Renal cortex interstitium (tissue), 15 donors: ENCODE measurements around the gene FUT3. TPM values are rescaled to one million over a fixed set of nuclear protein-coding genes. Genes with fewer than 3 reads are reported as not detected.

Source experiments
- DNase-seq, 11 donors: peaks; one replicate each; pipeline ENCODE4 v3.0.0-alpha.2; 2013; ENCODE audit warnings: low read depth in 9 of 11, low spot score in 4 of 11; ENCODE audit errors: extremely low read depth in 1 of 11
- long read RNA-seq, 16 experiments: transcript quantifications; one replicate each; lab custom pipeline, GENCODE V29; 2026
- polyA plus RNA-seq, 3 donors: library from polyadenylated mRNA; unstranded; fragments of 120-200 nt; gene quantifications; one replicate each; pipeline ENCODE4 v1.2.1, GENCODE V29; 2013; ENCODE audit not compliant: insufficient read length in 3 of 3

FUT3 gene
- 1 to 10 TPM in 1 of 3 donors, under 1 TPM in 2; 0.40 to 1.9 (median 0.89) TPM for polyA plus RNA-seq
- long read RNA-seq, donor 1: 0 reads
- long read RNA-seq, donor 2: 0 reads
- long read RNA-seq, donor 3, partial matches to known transcripts: 0 of 1 reads
- long read RNA-seq, donor 3, other reads (novel, unspliced or antisense): 0 of 1 reads
- long read RNA-seq, donor 4: 0 reads
- long read RNA-seq, donor 5: 0 reads
- long read RNA-seq, donor 6: 0 reads
- long read RNA-seq, donor 7: 0 reads
- long read RNA-seq, donor 8: 0 reads
- long read RNA-seq, donor 9: 0 reads
- long read RNA-seq, donor 10: 0 reads
- long read RNA-seq, donor 11: 0 reads
- long read RNA-seq, donor 12: 0 reads
- long read RNA-seq, donor 13: 0 reads
- long read RNA-seq, donor 14: 0 reads
- long read RNA-seq, donor 15: 0 reads
- long read RNA-seq, donor 16: 0 reads

DNA sequence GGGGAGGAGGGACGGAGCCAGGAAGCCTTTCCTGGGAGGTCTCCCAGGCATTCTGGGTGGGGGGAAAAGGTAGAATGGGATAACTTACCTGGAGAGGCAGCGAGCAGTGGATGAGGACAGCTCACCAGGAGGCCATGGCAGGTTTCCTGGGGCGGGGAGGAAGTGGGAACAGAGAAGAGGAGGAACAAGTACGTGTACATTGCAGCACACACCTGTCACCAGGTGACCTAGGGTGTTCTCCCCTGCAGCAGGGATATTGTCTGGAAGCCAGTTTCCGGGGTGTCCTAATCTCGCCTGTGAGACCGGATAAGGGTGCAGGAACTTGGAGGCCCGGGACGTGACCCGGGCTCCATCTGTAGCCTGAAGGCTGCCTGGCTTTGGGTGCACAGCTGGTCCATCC lies at the start of gene FUT3:
Gene FUT3, minus strand, starts transcription at position 148 of the 400 bp plus-strand sequence.
- DNase-seq: no peak

DNA sequence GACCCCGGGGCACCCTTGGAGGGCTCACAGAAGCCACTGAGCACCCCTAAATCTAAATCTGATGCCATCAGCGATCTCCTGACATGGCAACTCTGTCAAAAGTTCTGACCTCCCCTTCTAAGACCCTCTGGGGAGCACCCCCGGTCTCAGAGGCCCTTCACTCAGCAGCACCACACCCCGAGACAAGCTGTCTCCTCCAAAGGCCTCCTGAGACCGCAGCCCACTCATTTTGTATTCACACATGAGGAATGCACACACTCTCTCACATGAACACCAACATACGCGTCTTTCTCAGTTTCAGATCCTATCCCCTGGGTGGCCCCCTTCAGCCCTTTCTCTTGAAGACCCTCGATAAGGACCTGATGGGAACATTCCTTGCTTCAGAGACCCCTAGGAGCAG lies 49.7 kb upstream of the FUT3 start:
- no peak for DNase-seq

DNA sequence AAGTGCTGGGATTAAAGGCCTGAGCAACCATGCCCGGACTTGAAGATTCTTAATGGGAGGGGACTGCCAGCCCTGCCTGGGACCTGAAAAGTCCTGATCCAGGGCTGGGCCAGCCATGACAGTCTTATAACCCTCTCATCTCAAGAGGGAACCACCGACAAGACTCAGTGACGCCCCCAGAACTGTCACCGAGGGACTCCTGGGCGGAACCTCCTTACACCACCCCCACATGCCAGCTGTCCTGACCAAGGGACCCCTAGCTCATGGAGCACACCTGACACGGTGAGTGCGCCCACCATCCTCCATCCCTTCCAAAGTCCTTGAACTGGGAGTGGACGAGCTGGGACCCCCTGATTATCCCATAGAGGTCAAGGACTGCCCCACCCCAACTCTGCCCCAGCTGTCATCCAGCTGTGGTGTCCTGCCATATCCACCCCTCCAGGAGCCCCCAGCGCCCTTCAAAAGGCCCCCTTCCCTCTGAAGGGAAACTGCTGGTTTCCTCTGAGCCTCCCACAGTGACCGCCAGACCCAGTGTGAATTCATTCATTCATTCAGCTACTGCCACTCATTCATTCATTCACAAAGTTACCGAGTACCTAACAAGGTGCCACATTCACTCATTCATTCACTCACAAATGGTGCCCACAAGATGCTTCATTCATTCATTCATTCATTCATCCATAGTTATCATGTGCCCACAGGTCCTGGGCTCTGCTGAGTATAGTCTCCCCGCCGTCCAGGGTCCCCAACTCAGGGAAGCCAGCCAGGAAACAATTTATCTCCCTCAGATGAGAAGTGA lies 48.7 kb upstream of the FUT3 start:
- DNase-seq: no peak

DNA sequence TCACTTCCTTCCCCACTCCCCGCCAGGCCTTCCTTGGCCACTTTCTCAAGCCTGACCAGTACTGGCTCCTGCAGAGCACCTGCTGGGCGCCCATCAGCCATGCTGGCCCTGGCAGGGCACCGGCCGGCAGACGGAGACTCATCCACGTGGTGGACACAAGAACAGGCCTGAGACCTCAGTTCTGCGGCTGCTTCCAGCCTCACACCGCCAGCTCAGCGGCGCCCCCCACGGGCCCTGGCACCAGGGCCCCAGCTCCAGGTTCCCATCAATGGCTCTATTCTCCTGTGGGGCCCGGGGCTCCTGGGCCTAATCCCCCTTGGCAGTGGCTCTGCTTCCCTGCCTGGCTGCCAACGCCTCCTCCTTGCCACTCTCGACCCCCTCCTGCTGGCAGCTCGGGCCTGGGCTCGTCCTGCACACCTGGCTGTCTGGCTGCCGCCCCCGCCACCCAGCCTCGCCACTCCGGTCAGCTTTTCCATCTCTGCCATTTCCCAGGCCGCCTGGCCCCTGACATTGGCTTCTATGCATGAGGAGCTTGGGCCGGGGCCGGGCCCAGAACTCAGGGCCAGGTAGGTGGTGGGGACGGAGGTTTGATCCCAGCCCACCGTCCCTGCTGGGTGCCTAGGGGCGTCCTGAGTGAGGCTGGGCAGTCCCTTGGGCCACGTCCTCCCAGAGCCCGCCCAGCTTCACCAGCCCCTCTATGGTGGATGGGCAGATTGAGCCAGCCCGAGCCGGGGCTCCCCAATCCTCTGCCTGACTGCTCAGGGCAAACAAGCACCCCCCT lies 46.1 kb upstream of the FUT3 start:
- DNase-seq: no peak

DNA sequence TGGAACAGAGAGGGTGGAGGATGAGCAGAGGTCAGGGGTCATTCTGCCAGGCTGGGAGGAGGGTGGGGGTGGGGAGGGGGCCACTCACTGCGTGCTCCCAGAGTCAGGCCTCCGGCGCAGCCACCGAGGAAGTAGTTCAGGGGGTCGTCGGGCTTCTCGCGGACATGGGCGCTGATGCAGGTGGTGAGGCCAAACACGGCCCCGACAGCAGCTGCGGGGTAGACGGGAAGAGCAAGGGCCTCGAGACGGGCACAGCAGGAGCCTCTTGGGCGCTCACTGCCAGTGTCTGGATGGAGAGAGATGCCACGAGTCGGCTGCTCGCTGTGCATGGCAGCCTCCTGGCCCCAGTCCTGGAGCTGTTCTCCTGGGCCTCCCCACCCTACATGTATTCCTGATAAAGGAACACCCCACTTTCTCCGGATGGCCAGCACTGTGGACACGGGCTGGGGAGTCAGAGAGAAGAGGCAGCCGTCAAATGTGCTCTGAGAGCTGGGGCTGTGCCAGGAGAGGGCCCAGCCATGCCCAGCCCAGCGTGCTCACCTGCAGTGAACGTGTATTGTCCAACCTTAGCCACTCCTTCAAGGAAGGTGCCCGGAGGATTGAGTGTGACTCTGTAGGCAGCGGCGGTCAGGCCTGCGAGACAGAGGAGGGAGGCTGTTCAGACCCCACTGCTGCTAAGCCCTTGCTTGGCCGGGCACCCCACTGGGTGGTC lies 45.3 kb upstream of the FUT3 start:
- no peak for DNase-seq

DNA sequence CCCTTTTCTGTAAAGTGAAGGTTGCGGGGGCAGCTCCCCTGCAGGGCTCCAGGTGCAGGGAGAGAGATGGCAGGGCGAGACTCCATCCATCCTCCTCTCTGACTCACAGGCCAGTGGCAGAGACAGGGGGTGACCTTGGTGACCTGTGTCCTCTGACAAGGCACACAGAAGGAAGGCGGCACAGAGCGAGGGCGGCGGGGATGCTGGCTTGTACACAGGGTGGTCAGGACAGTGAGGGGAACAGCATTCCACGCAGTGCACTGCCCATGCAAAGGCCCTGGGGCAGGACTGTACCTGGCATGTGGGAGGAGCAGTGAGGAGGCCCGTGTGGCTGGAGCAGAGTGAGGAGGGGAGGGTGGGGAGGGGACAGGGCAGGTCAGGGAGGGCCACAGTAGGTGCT lies 44.6 kb upstream of the FUT3 start:
- DNase-seq: no peak

DNA sequence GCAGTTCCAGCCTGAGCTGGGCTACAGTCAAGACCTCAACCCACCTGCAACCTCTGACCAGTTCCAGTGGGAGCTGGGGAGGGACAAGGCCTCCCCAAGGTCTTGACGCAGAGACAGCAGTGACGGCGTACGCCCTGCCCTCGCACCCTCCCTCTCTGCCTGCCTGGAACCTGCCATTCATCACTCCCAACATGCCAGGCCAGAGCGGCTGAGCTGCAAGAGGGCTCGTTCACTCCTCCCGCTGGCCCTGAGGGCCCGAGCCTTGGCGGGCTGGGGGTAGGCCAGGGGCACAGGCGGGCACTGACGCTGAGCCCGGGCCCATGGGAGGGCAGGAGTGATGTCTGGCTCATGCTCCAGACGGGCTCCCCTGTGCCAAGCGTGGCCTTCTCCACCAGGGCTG lies 44.2 kb upstream of the FUT3 start:
- DNase-seq: no peak

DNA sequence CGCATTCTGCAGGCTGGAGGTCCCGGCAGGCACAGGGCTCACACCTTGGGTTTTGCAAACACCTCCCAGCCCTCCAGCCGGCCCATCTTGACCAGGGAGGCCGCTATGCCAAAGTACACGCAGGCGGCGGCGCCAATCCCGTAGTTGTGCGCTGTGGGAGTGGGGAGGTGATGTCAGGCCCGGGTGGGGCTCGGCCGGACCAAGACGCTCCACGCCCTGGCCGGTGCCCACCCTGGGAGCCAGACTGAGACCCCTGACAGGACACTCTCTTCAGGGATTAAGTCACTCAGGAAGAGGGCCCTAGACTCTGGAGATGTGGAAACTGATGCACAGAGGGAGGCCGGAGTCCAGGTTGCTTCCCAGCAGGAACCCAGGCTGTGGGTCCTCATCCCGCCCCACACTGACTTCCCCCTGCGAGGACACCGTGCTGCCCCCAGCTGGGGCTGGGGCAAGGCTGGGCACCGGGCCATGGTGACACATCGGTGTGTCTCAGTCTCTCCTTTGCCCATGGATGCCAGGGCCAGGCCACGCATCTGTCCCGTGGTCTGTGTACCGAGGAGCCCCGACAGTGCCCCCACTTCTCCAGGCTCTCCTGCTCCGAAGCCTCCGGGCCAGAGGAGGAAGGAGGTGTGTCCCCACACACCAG lies 43.6 kb upstream of the FUT3 start:
- no peak for DNase-seq

DNA sequence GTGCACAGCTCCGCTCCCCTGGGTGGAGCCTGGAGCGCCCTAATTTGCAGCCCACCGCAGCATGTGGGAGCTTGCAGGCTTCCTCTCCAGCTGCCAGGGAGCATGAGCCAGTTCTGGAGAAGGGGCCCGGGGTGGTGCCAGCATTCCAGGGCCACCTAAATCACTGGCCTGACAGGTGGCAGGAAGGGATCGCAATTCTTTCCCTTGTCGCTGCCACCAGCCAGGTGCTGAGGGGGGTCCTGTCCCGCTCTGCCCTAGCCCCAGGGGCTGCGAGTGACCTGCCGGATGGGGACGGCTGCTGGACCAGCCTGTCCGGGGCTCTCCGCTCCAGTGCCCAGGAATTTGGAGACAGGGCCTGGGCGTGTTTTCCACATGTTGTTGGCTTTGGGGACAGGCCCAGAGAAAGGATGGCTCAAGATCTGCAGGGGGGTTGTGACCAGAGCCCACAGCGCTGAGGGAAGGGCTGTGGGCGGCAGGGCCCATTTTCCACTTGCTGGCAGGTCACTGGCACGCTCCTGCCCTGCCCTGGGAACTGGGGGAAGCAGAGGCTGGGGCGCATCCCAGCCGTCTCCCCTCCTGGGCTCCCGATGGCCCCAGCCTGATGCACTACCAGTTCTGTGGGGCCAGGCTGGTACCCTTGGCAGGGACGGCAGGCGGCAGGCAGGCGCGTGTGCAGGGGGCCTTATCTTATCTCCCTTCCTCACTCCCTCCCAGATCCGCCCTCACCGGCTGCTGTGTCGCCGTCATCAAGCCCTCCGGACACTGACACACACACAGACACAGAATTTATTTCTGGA lies 42.9 kb upstream of the FUT3 start:
- no peak for DNase-seq

DNA sequence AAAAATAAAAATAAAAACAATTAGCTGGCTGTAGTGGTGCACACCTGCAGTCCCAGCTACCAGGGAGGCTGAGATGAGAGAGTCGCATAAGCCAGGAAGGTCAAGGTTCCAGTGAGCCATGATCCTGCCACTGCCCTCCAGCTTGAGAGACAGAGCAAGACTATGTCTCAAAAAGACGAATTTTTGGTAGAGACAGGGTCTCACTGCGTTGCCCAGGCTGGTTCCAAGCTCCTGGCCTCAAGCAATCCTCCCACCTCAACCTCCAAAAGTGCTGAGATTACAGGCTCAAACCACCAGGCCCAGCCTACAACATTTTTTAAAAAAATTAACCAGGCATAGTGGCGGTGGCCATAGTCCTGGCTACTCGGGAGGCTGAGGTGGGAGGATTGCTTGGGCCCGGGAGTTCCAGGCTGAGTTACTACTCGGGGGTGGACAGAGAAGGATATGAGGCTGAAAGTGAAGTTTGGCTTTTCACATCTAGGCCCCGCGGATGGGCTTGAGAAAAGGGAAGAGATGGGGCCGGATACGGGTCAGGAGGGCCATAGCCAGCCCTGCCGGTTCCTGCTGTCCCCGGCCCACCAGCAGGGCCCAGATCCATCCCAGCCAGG lies 42.2 kb upstream of the FUT3 start:
- no peak for DNase-seq

DNA sequence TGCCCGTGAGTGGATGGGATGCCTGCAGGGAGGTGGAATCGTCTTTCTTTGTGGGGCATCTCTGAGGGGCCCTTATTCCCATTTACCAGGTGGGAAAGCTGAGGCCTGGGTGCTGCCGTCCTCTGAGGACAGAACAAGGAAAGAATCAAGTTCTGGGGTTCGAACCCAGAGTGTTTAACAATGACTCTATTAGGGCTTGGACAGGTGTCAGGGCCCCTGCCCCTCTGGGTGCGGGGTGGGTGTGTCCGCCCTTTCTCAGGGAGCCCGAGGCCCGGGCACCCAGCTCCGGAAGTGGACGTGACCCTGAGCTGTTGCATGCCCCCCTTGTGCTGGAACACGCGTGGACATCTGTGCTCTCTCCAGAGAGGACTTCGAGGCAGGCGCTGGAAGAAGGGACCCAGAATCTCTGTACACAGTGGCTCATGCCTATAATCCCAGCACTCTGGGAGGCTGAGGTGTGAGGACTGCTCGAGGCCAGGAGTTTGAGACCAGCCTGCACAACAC lies 41.6 kb upstream of the FUT3 start:
- no peak for DNase-seq

DNA sequence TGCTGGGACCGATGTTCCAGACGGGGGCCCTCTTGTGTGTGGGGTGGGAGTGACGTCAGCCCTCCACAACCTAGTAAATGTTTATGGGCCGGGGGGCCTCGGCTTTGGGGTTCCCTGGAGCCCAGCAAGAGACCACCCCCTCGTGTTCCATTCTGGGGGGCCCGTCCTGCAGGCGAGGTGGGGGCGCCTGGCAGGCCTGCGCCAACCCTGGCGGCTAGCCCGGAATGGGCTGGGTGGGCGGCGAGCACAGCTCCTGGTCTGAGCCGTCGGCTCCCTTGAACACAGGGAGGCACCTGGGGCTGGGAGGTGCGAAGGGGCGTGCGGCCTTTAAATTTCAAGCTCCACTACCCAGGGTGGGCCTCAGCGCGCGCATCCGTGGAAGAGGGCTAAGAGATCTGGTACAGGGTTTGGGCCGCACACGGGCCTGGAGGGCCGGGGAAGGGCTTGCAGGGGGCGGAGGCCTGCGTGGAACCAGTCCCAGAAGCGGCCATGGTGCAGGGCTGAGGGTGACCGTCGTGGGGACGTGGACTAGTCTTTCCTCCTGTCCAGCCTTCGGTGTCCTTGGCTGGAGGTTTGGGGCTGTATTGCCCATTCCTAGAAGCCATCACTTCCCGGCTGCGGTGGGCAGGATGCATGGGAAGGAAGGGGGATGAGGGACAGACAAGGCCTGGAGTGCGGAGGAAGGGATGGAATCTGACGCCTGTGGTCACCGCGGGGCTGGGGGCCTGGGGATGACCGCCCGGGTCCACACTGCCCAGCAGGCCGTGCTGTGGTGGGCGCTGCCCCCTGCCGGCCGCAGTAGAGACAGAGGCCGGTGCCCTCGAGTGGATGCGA lies 40.9 kb upstream of the FUT3 start:
- peak in 1 of 11 donors; percentile 60 for DNase-seq

DNA sequence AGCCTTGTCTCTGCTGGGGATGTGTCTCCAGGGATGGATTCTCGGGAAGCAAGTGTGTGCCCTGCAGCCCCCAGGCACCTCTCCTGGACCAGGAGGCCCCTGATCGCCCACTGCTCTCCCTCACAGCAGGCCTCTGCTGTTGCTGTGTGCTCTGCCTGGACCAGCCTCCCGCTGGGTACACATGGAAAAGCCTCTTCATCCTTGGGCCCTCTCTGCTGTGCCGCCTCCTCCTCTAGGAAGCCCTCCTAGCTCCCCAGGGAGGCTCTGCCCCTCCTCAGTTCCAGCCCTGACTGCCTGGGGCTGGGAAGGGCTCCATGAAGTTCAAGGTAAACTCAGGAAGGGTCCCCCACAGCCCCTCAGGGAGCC lies 40.3 kb upstream of the FUT3 start:
- no peak for DNase-seq

DNA sequence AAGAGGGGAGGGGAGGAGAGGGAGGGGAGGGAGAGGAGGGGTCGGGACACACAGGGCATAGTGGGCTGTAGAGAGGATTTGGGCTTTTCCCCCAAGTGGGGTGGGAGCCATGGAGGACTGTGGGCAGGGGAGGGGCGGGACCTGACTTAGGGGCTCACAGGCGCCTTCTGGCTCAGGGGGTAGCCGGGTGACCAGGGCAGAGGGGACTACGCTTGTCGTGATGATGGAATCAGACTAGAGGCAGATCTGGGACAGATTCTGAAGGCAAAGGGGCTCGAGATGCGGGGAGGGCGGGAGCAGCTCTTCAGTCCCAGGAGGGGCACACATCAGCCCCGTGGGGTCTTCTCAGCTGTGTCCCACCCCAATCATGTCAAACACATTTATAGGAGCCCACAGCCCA lies 38.9 kb upstream of the FUT3 start:
- DNase-seq: no peak

DNA sequence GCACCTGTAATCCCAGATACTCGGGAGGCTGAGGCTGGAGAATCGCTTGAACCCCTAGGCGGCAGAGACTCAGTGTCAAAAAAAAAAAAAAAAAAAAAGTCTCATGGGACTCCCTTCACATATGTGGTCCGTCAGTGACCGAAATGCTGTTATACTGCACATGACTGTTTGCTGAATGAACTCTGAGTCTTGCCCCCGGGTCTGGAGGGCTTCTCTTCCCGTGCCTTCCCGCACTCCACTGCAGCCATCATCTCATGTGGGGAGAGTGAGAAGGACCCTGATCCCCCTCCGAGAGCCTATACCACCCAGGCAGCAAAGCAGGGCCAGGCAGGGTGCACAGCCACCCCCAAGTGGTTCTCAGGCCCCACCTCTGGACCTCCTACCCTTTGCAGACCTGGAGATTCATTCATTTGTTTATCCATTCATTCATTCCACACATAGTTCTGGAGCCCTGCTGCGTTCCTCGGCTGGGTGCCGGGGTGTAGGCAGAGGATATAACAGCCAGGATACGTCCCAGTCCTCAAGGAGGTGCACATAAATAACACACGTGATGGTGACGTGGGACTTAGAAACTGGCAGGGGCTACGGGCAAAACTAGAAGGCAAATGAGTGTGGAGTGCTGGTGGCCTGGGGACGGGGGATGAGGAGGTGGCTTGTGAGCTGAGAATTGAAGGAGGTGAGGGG lies 38.2 kb upstream of the FUT3 start:
- DNase-seq: no peak
